Measurements from ENCODE around the gene NAP1L4. TPM values are rescaled to one million over a fixed set of nuclear protein-coding genes. Genes with fewer than 3 reads are reported as not detected.

The NAP1L4 gene
- polyA plus RNA-seq, 1 of the 3 experiments (the other 2 are of a cell fraction), result 104 TPM

- DNase-seq, result no peak
- Histone ChIP-seq H3K36me3 (replicated peaks in 1 of 2; ENCODE audit: control insufficient read depth in 1 of 2, insufficient read depth in 2 of 2, low read length in 1 of 2) (peaks cover 16 to 69% of the 10 kb centered on the region in 2 experiments), H3K27ac (ENCODE audit: low read depth in 2 of 2, low read length in 1 of 2) (no peak overlapping the region), H3K79me2 (ENCODE audit: insufficient read depth) (no peaks in the 10 kb centered on the region), H3K9me2 (no peaks in the 10 kb centered on the region), H3F3A (replicated peaks; ENCODE audit: insufficient read depth) (peaks cover 3% of the 10 kb centered on the region), H3K4me1 (ENCODE audit: control insufficient read depth in 1 of 2, insufficient read depth in 2 of 2, low read depth in 1 of 2, low read length in 1 of 2) (peaks cover under 1 to 19% of the 10 kb centered on the region in 2 experiments), H3K4me2 (no peak overlapping the region), H3K4me3 (ENCODE audit: low read depth in 2 of 2, low read length in 1 of 2) (no peak overlapping the region), H3K9me3 (no peaks in the 10 kb centered on the region), H4K20me1 (ENCODE audit: insufficient read depth) (no peaks in the 10 kb centered on the region), H3K27me3 (ENCODE audit: insufficient read depth) (no peaks in the 10 kb centered on the region), H2AFZ (ENCODE audit: low read depth) (no peak overlapping the region), H3K9ac (no peak overlapping the region)
- ChIA-PET CTCF (interaction anchor here (0.9 to 1.4 kb wide), 4 partner anchors 11 to 85 kb away, joined by 3 to 5 read pairs (median 4); no protein-coding TSS in a partner anchor), POLR2A (no interaction called here)
- TF ChIP-seq GABPA (IDR thresholded peaks at IDR 0.05; ENCODE audit: low read depth), result no peak
- no peak for TF ChIP-seq EP300 (IDR thresholded peaks at IDR 0.05; ENCODE audit: borderline replicate concordance in 1 of 2, low read depth in 1 of 2, low read length in 1 of 2)
- TF ChIP-seq JUND (IDR thresholded peaks at IDR 0.05), result no peak
- TF ChIP-seq IRF3 (IDR thresholded peaks at IDR 0.05; ENCODE audit: low read depth, low read length), result no peak
- 88% methylated on average over 7 of the region's 21 CpGs for WGBS (ENCODE audit: low lambda C conversion rate)
These were observed 14.6 kb upstream of the NAP1L4 start for GRCh38 chr11:3006505-3007260.

- Histone ChIP-seq H3K79me2 (ENCODE audit: insufficient read depth) (no peaks in the 10 kb centered on the region), H3K27ac (ENCODE audit: low read depth in 2 of 2, low read length in 1 of 2) (no peak overlapping the region; a peak in 1 of 4 replicates), H3F3A (replicated peaks; ENCODE audit: insufficient read depth) (peaks cover 4% of the 10 kb centered on the region), H3K9me2 (no peaks in the 10 kb centered on the region), H3K9me3 (no peaks in the 10 kb centered on the region), H3K4me2 (no peak overlapping the region), H3K27me3 (ENCODE audit: insufficient read depth) (no peaks in the 10 kb centered on the region), H3K4me1 (ENCODE audit: control insufficient read depth in 1 of 2, insufficient read depth in 2 of 2, low read depth in 1 of 2, low read length in 1 of 2) (peaks cover 19 to 40% of the 10 kb centered on the region in 2 experiments), H3K36me3 (replicated peaks in 1 of 2; ENCODE audit: control insufficient read depth in 1 of 2, insufficient read depth in 2 of 2, low read length in 1 of 2) (peaks cover 13 to 74% of the 10 kb centered on the region in 2 experiments), H3K9ac (no peak overlapping the region), H4K20me1 (ENCODE audit: insufficient read depth) (no peaks in the 10 kb centered on the region), H3K4me3 (ENCODE audit: low read depth in 2 of 2, low read length in 1 of 2) (no peak overlapping the region), H2AFZ (ENCODE audit: low read depth) (no peak overlapping the region)
- WGBS (ENCODE audit: low lambda C conversion rate), result 91% methylated on average over 10 of the region's 10 CpGs
- ChIA-PET CTCF (no interaction called here), POLR2A (no interaction called here)
- no peak for TF ChIP-seq NRF1 (IDR thresholded peaks at IDR 0.05; ENCODE audit: low read depth, low read length)
- TF ChIP-seq PBX3 (IDR thresholded peaks at IDR 0.05), result no peak
- TF ChIP-seq REST (IDR thresholded peaks at IDR 0.05; ENCODE audit: low read depth, low read length), result no peak
- TF ChIP-seq MXI1 (IDR thresholded peaks at IDR 0.05; ENCODE audit: low read depth, low read length), result no peak
- TF ChIP-seq EZH2phosphoT487 (IDR thresholded peaks at IDR 0.05; ENCODE audit: borderline replicate concordance, low read depth), result no peak
- no peak for TF ChIP-seq GATA2 (CRISPR knock-in tag; IDR thresholded peaks at IDR 0.05)
- TF ChIP-seq RFX5 (IDR thresholded peaks at IDR 0.05; ENCODE audit: low read length), result no peak
- no peak for TF ChIP-seq YY1 (IDR thresholded peaks at IDR 0.05; ENCODE audit: low read depth)
- DNase-seq, result no peak
These were observed 12.4 kb upstream of the NAP1L4 start for GRCh38 chr11:3004481-3004880.

Measured in SK-N-SH (cell line).